IMR-90 (cell line): ENCODE results near the gene HTRA2. TPM values are rescaled to one million over a fixed set of nuclear protein-coding genes. Genes with fewer than 3 reads are reported as not detected.
A peak's percentile ranks its signal among the peaks of the same experiment; 100 is the strongest.

Experiments
- ATAC-seq: fragments of 200-7000 bp; cut with Tn5 transposase; 2 replicates; pipeline ENCODE4 v1.9.1; 2020; ENCODE audit warnings: low read depth, mild to moderate bottlenecking, moderate library complexity
- BruUV-seq: library from RNA; stranded (reverse); fragments of 400-500 nt; replicated peaks from 2 replicates; lab custom pipeline; 2021; lab: Mats Ljungman, UMichigan
- CTCF ChIA-PET: fragments of 300-600 bp; formaldehyde crosslinking; extraction: SDS; loops from one replicate; lab custom pipeline; 2021; ENCODE audit warnings: antibody characterized with exemption; lab: Yijun Ruan, JAX
- POLR2A ChIA-PET: fragments of 300-600 bp; sonication (Branson Sonifier 250); formaldehyde crosslinking; loops from one replicate; lab custom pipeline; 2022; ENCODE audit warnings: antibody characterized with exemption; ENCODE audit not compliant: unreplicated experiment; lab: Charles Lee
- DNase-seq: peaks from one replicate; pipeline ENCODE4 v3.0.0; 2013
- H2AFZ ChIP-seq: replicated peaks from 2 replicates; pipeline ENCODE3; 2013; ENCODE audit warnings: low read length, mild to moderate bottlenecking; ENCODE audit not compliant: poor library complexity
- H2AK5ac ChIP-seq: 2 replicates; pipeline ENCODE4 v1.6.1; 2013; ENCODE audit warnings: low read depth, low read length, inconsistent platforms
- H2AK9ac ChIP-seq: replicated peaks from 2 replicates; pipeline ENCODE3; 2013; ENCODE audit warnings: mild to moderate bottlenecking, low read depth, low read length, moderate library complexity; ENCODE audit not compliant: poor library complexity
- H2BK120ac ChIP-seq: 2 replicates; pipeline ENCODE4 v1.6.1; 2013; ENCODE audit warnings: low read depth, low read length, inconsistent platforms
- H2BK15ac ChIP-seq: 3 replicates; pipeline ENCODE4 v1.6.1; 2013; ENCODE audit warnings: low read depth, low read length, inconsistent platforms
- H2BK20ac ChIP-seq: 2 replicates; pipeline ENCODE4 v1.6.1; 2013; ENCODE audit warnings: low read depth, mild to moderate bottlenecking, inconsistent platforms, low read length, moderate library complexity
- H2BK5ac ChIP-seq: 2 replicates; pipeline ENCODE4 v1.6.1; 2013; ENCODE audit warnings: mild to moderate bottlenecking, low read depth, low read length, inconsistent platforms; ENCODE audit not compliant: poor library complexity, severe bottlenecking
- H3K14ac ChIP-seq: replicated peaks from 2 replicates; pipeline ENCODE4 v1.6.1; 2013; ENCODE audit warnings: low read depth, low read length, inconsistent platforms
- H3K18ac ChIP-seq: 2 replicates; pipeline ENCODE4 v1.6.1; 2013; ENCODE audit warnings: low read depth, low read length, control low read depth
- H3K23ac ChIP-seq: 2 replicates; pipeline ENCODE4 v1.6.1; 2013; ENCODE audit warnings: low read depth, low read length, inconsistent platforms
- H3K27ac ChIP-seq: 2 replicates; pipeline ENCODE4 v1.5.1; 2013; ENCODE audit warnings: mild to moderate bottlenecking, control low read depth, low read length; ENCODE audit not compliant: insufficient read depth
- H3K27me3 ChIP-seq: 2 replicates; pipeline ENCODE4 v1.6.1; 2013; ENCODE audit warnings: low read length; ENCODE audit not compliant: control insufficient read depth, insufficient read depth
- H3K36me3 ChIP-seq: 2 replicates; pipeline ENCODE4 v1.6.1; 2013; ENCODE audit warnings: low read length, mixed read lengths; ENCODE audit not compliant: control insufficient read depth, insufficient read depth
- H3K4ac ChIP-seq: 2 replicates; pipeline ENCODE4 v1.6.1; 2013; ENCODE audit warnings: low read depth, low read length, inconsistent platforms
- H3K4me1 ChIP-seq: 2 replicates; pipeline ENCODE4 v1.6.1; 2013; ENCODE audit warnings: low read length, mixed read lengths; ENCODE audit not compliant: control insufficient read depth, insufficient read depth
- H3K4me2 ChIP-seq: 2 replicates; pipeline ENCODE4 v1.6.1; 2013; ENCODE audit warnings: low read depth, mild to moderate bottlenecking, control low read depth, low read length, moderate library complexity
- H3K4me3 ChIP-seq: 2 replicates; pipeline ENCODE4 v1.5.1; 2013; ENCODE audit warnings: low read depth, mild to moderate bottlenecking, control low read depth, low read length, moderate library complexity; ENCODE audit not compliant: insufficient read depth
- H3K56ac ChIP-seq: 2 replicates; pipeline ENCODE4 v1.6.1; 2013; ENCODE audit warnings: low read length, inconsistent platforms; ENCODE audit not compliant: insufficient read depth; ENCODE audit errors: extremely low read depth
- H3K79me1 ChIP-seq, 2 experiments: 2 replicates each; pipeline ENCODE4 v1.6.1; 2013; ENCODE audit warnings: low read length in 2 of 2, inconsistent platforms in 1 of 2, low read depth in 1 of 2
- H3K9ac ChIP-seq: 2 replicates; pipeline ENCODE4 v1.6.1; 2013; ENCODE audit warnings: low read depth, low read length, control low read depth
- H3K9me1 ChIP-seq: 2 replicates; pipeline ENCODE4 v1.6.1; 2013; ENCODE audit warnings: low read length, inconsistent platforms; ENCODE audit not compliant: insufficient read depth
- H3K9me3 ChIP-seq: 2 replicates; pipeline ENCODE4 v1.6.1; 2013; ENCODE audit warnings: low read length; ENCODE audit not compliant: control insufficient read depth, insufficient read depth
- H4K20me1 ChIP-seq: 2 replicates; pipeline ENCODE4 v1.6.1; 2013; ENCODE audit warnings: low read length, inconsistent platforms; ENCODE audit not compliant: insufficient read depth
- H4K5ac ChIP-seq: 2 replicates; pipeline ENCODE4 v1.6.1; 2013; ENCODE audit warnings: mild to moderate bottlenecking, low read depth, low read length, control low read depth
- H4K8ac ChIP-seq, 2 experiments: 2 replicates each; pipeline ENCODE4 v1.6.1; 2013; ENCODE audit warnings: low read depth in 2 of 2, low read length in 2 of 2, control low read depth in 1 of 2, inconsistent platforms in 1 of 2
- H4K91ac ChIP-seq: 2 replicates; pipeline ENCODE4 v1.6.1; 2013; ENCODE audit warnings: low read depth, low read length, inconsistent platforms; ENCODE audit not compliant: insufficient read depth
- BHLHE40 ChIP-seq: fragments of 150-350 bp; IDR thresholded peaks from 2 replicates; pipeline ENCODE4 v1.6.1; 2016; ENCODE audit warnings: mild to moderate bottlenecking, low read depth, low read length
- CEBPB ChIP-seq: IDR thresholded peaks from 2 replicates; pipeline ENCODE4 v1.6.1; 2012; ENCODE audit warnings: low read depth, low read length, improper control_type of control experiment
- MXI1 ChIP-seq: IDR thresholded peaks from 2 replicates; pipeline ENCODE4 v1.6.1; 2012; ENCODE audit warnings: low read depth, mild to moderate bottlenecking, low read length, moderate library complexity, borderline replicate concordance
- WGBS, 2 experiments: methylation state at CpG; one replicate each; pipeline versions ENCODE4 v1.1.5 to v1.1.7; 2013; ENCODE audit warnings: missing lambda C conversion rate in 2 of 2; ENCODE audit not compliant: insufficient read length in 1 of 2; ENCODE audit errors: extremely low coverage in 2 of 2; 5-methylcytosine and 5-hydroxymethylcytosine counted together
- dilution Hi-C: fragments of 300-500 bp; cut with HindIII; formaldehyde crosslinking; loops from one replicate; pipeline ENCODE4 v1.14.3; 2018; ENCODE audit warnings: low sequenced_read_pairs; ENCODE audit not compliant: unreplicated experiment
- in situ Hi-C: fragments of 300-500 bp; cut with MboI; formaldehyde crosslinking; loops from 3 replicates; pipeline ENCODE4 v1.14.3; 2019; ENCODE audit warnings: low sequenced_read_pairs, inconsistent platforms, mixed read lengths
- intact Hi-C: fragments of 100-400 bp; cut with micrococcal nuclease; formaldehyde crosslinking; loops from 2 replicates; pipeline ENCODE4 v1.10.0; 2022
- polyA plus RNA-seq, 3 experiments: library from polyadenylated mRNA; depleted of rRNA; stranded (reverse); fragments of >200 nt; gene quantifications; 2 replicates each; pipeline ENCODE4 v1.2.3, GENCODE V29; 2012; ENCODE audit warnings: low replicate concordance in 1 of 3
- total RNA-seq: library from RNA; depleted of rRNA; stranded (reverse); fragments of >200 nt; gene quantifications from 2 replicates; pipeline ENCODE4 v1.2.3, GENCODE V29; 2012

HTRA2 gene
- total and polyA plus RNA-seq, 2 of the 4 experiments (the other 2 are of a cell fraction), result 23.6 to 28.1 TPM

- H4K5ac ChIP-seq, result peak overlapping the region; percentile 5; the same call in 1 of the 2 replicates
- H2BK120ac ChIP-seq, result no peak overlapping the region
- peak overlapping the region; percentile 35; the same call in 1 of the 2 replicates for H3K23ac ChIP-seq
- TF ChIP-seq CEBPB (peak; percentile 61; the same call in 1 of the 2 replicates), BHLHE40 (no peak), MXI1 (peak; percentile 47; the same call in 1 of the 2 replicates)
- peaks cover 3% of the 10 kb centered on the region; the same call in 1 of the 2 replicates for H4K20me1 ChIP-seq
- H3K79me1 ChIP-seq, result peaks cover 19 to 70% of the 10 kb centered on the region in 2 experiments
- peaks cover 11% of the 10 kb centered on the region for H3K4me1 ChIP-seq
- H4K91ac ChIP-seq, result peak overlapping the region; percentile 79; the same call in 1 of the 2 replicates
- H2BK5ac ChIP-seq, result peak overlapping the region; percentile 83
- no peak overlapping the region for H2BK15ac ChIP-seq
- H3K4me2 ChIP-seq, result peak overlapping the region; percentile 97
- ChIA-PET POLR2A (interaction anchor here (0.6 to 1.0 kb wide), 2 partner anchors 9 to 29 kb away, joined by 5 to 7 read pairs; partner anchors contain the start of gene MRPL53), CTCF (interaction anchor here (1.5 to 3.4 kb wide), 2 partner anchors 96 to 107 kb away, joined by 4 to 17 read pairs; no protein-coding TSS in a partner anchor)
- no peaks in the 10 kb centered on the region for H3K27me3 ChIP-seq
- ATAC-seq (no peak), DNase-seq (no peak)
- H2AK5ac ChIP-seq, result peak overlapping the region; percentile 66; the same call in 1 of the 2 replicates
- intact Hi-C loops (no loop called here), in situ Hi-C loops (loop anchor here (5.0 to 25.0 kb wide), 2 partner anchors 96 to 381 kb away; no protein-coding TSS in a partner anchor), dilution Hi-C loops (no loop called here)
- no CpG with 5 or more reads among the region's 3 CpGs for WGBS, 2 experiments
- H3K14ac ChIP-seq, result peak overlapping the region; percentile 69; the same call in 1 of the 2 replicates
- H2AK9ac ChIP-seq, result peak overlapping the region; percentile 99
- H2AFZ ChIP-seq, result peak overlapping the region; percentile 100
- peak overlapping the region; percentile 76 for H3K9ac ChIP-seq
- H3K36me3 ChIP-seq, result peaks cover 16% of the 10 kb centered on the region
- no peak overlapping the region for H3K56ac ChIP-seq
- BruUV-seq, result no TSS peak
- H2BK20ac ChIP-seq, result no peak overlapping the region
- H3K9me1 ChIP-seq, result peaks cover 9% of the 10 kb centered on the region; the same call in 1 of the 2 replicates
- peak overlapping the region; percentile 50; the same call in 1 of the 2 replicates for H3K4ac ChIP-seq
- peak overlapping the region; percentile 80 for H3K4me3 ChIP-seq
- H4K8ac ChIP-seq, result peak overlapping the region; percentile 79 to 88; a peak in 2 of 4 replicates
- H3K27ac ChIP-seq, result peak overlapping the region; percentile 87
- no peak overlapping the region for H3K18ac ChIP-seq
- no peaks in the 10 kb centered on the region for H3K9me3 ChIP-seq
These were observed 48.3 kb upstream of the HTRA2 start for GRCh38 chr2:74481431-74481830.
